Endothelial cell of umbilical vein (primary cell): ENCODE measurements around the gene LRP1. TPM values are rescaled to one million over a fixed set of nuclear protein-coding genes. Genes with fewer than 3 reads are reported as not detected.

Experiments
- BruUV-seq: library from RNA; stranded (reverse); fragments of 400-500 nt; replicated peaks from 2 replicates; lab custom pipeline; 2021; lab: Mats Ljungman, UMichigan
- CTCF ChIA-PET: fragments of 300-600, 350-600 bp; sonication (Branson Sonifier 250); formaldehyde crosslinking; loops from one replicate; lab custom pipeline; 2021; ENCODE audit warnings: antibody characterized with exemption, inconsistent platforms; lab: Charles Lee
- POLR2A ChIA-PET: fragments of 300-600, 350-600 bp; sonication (Branson Sonifier 250); formaldehyde crosslinking; loops from one replicate; lab custom pipeline; 2021; ENCODE audit warnings: antibody characterized with exemption, inconsistent platforms; lab: Charles Lee
- DNase-seq: peaks from one replicate; pipeline ENCODE4 v3.0.0-alpha.2; 2011; ENCODE audit warnings: low read depth, low spot score
- FAIRE-seq: peaks from 2 replicates; lab custom pipeline; 2011; peaks lifted over from hg19 to GRCh38; lab: Jason Lieb, UNC
- H2AFZ ChIP-seq: 2 replicates; pipeline ENCODE4 v1.6.0; 2012; ENCODE audit warnings: low read depth, low read length, control low read depth, inconsistent platforms
- H3K27ac ChIP-seq: 2 replicates; pipeline ENCODE4 v1.5.1; 2011; ENCODE audit warnings: low read depth, mild to moderate bottlenecking, control low read depth, low read length, moderate library complexity; ENCODE audit not compliant: insufficient read depth
- H3K27me3 ChIP-seq, 2 experiments: 2 replicates each; pipeline versions ENCODE4 v1.6.0 to v1.6.1; 2011; ENCODE audit warnings: low read length in 2 of 2, mixed read lengths in 1 of 2; ENCODE audit not compliant: control insufficient read depth in 2 of 2, insufficient read depth in 2 of 2
- H3K36me3 ChIP-seq, 2 experiments: 2 replicates in 1 of 2; 3 replicates in 1 of 2; pipeline ENCODE4 v1.5.1; 2011; ENCODE audit warnings: low read length in 2 of 2, mild to moderate bottlenecking in 1 of 2, moderate library complexity in 1 of 2; ENCODE audit not compliant: control insufficient read depth in 2 of 2, insufficient read depth in 2 of 2; ENCODE audit errors: extremely low read depth in 1 of 2
- H3K4me1 ChIP-seq: 3 replicates; pipeline ENCODE4 v1.5.1; 2011; ENCODE audit warnings: mild to moderate bottlenecking, low read length; ENCODE audit not compliant: control insufficient read depth, insufficient read depth; ENCODE audit errors: extremely low read depth
- H3K4me2 ChIP-seq: 2 replicates; pipeline ENCODE4 v1.6.1; 2011; ENCODE audit warnings: low read length, control low read depth, mixed read lengths; ENCODE audit not compliant: insufficient read depth
- H3K4me3 ChIP-seq, 3 experiments: fragments of 200-600 bp in 1 of 3; sonication (generic), shearing (Covaris generic) in 1 of 3; replicated peaks in 1 of 3; 2 replicates each; pipeline ENCODE4 v1.5.1; 2011 to 2016; ENCODE audit warnings: control low read depth in 3 of 3, low read length in 3 of 3, mild to moderate bottlenecking in 2 of 3, inconsistent platforms in 1 of 3, low read depth in 1 of 3, moderate library complexity in 1 of 3; ENCODE audit not compliant: insufficient read depth in 1 of 3
- H3K79me2 ChIP-seq: 2 replicates; pipeline ENCODE4 v1.6.0; 2012; ENCODE audit warnings: low read length, inconsistent platforms; ENCODE audit not compliant: control insufficient read depth, insufficient read depth
- H3K9ac ChIP-seq: replicated peaks from 2 replicates; pipeline ENCODE3; 2011; ENCODE audit warnings: low read length, control low read depth; ENCODE audit not compliant: insufficient read depth; ENCODE audit errors: extremely low read depth
- H3K9me1 ChIP-seq: replicated peaks from 3 replicates; pipeline ENCODE4 v1.6.0; 2011; ENCODE audit warnings: mild to moderate bottlenecking, low read length; ENCODE audit not compliant: control insufficient read depth, insufficient read depth; ENCODE audit errors: extremely low read depth
- H3K9me3 ChIP-seq: replicated peaks from 2 replicates; pipeline ENCODE4 v1.5.1; 2012; ENCODE audit warnings: low read length, inconsistent platforms; ENCODE audit not compliant: control insufficient read depth, insufficient read depth
- H4K20me1 ChIP-seq: replicated peaks from 2 replicates; pipeline ENCODE3; 2011; ENCODE audit warnings: mild to moderate bottlenecking, low read length; ENCODE audit not compliant: control insufficient read depth, insufficient read depth; ENCODE audit errors: extremely low read depth
- CTCF ChIP-seq, 2 donors: IDR thresholded peaks; 1 replicate in 1 of 2; 2 replicates in 1 of 2; pipeline ENCODE4 v1.5.1; 2011; ENCODE audit warnings: low read length in 2 of 2, mild to moderate bottlenecking in 2 of 2, moderate library complexity in 2 of 2, control low read depth in 1 of 2, inconsistent platforms in 1 of 2, low read depth in 1 of 2; ENCODE audit not compliant: insufficient read depth in 1 of 2; ENCODE audit errors: extremely low read depth in 1 of 2
- EZH2 ChIP-seq: IDR thresholded peaks from 2 replicates; pipeline ENCODE4 v1.6.1; 2012; ENCODE audit warnings: borderline replicate concordance, low read depth, mild to moderate bottlenecking, moderate library complexity, low read length, inconsistent platforms; ENCODE audit not compliant: severe bottlenecking
- FOS ChIP-seq: IDR thresholded peaks from 2 replicates; pipeline ENCODE4 v1.6.1; 2011; ENCODE audit warnings: mild to moderate bottlenecking, low read length, moderate library complexity, borderline replicate concordance; ENCODE audit not compliant: insufficient read depth
- GATA2 ChIP-seq: IDR thresholded peaks from 2 replicates; pipeline ENCODE4 v1.7.0; 2011; ENCODE audit warnings: low read depth, mild to moderate bottlenecking, moderate library complexity, mixed read lengths, low read length; ENCODE audit not compliant: insufficient read length, insufficient read depth
- JUN ChIP-seq: IDR thresholded peaks from 2 replicates; pipeline ENCODE4 v1.6.1; 2011; ENCODE audit warnings: borderline replicate concordance, low read depth; ENCODE audit not compliant: insufficient read length, insufficient read depth
- MAX ChIP-seq: IDR thresholded peaks from 2 replicates; pipeline ENCODE4 v1.6.1; 2011; ENCODE audit not compliant: insufficient read depth, insufficient read length
- MYC ChIP-seq: IDR thresholded peaks from one replicate; pipeline ENCODE4 v1.6.1; 2011; ENCODE audit warnings: mild to moderate bottlenecking, low read depth, low read length
- POLR2A ChIP-seq: IDR thresholded peaks from 2 replicates; pipeline ENCODE4 v1.6.1; 2012; ENCODE audit warnings: low read depth, mild to moderate bottlenecking, control low read depth, low read length
- POLR2AphosphoS5 ChIP-seq: IDR thresholded peaks from 2 replicates; pipeline ENCODE4 v1.6.1; 2012; ENCODE audit warnings: low read depth, mild to moderate bottlenecking, control low read depth, low read length, moderate library complexity; ENCODE audit not compliant: insufficient read depth
- dilution Hi-C: fragments of 300-500 bp; cut with MboI; formaldehyde crosslinking; loops from one replicate; pipeline ENCODE4 v1.15.0; 2019; ENCODE audit warnings: low sequenced_read_pairs; ENCODE audit not compliant: extremely low pct_ligation_motif_present
- intact Hi-C: fragments of 100-400 bp; cut with micrococcal nuclease; formaldehyde crosslinking; loops from one replicate; pipeline ENCODE4 v1.10.0; 2022
- polyA plus RNA-seq, 4 experiments: library from polyadenylated mRNA; depleted of rRNA in 3 of 4; stranded (reverse) in 3 of 4; unstranded in 1 of 4; fragments of >200 nt; gene quantifications; 2 replicates each; pipeline versions ENCODE4 v1.2.1 to v1.2.3, GENCODE V29; 2011 to 2012; ENCODE audit warnings: missing spikeins in 1 of 4
- total RNA-seq: library from RNA; stranded (reverse); gene quantifications from 2 replicates; pipeline ENCODE4 v1.2.3, GENCODE V29; 2021

LRP1 gene
- total and polyA plus RNA-seq, 2 donors (not counting 3 experiments of a cell fraction or from before 2014, with no cell fraction given), result 1.6 to 4.6 TPM

GRCh38 chr12:57196956-57197355, 68.7 kb downstream of the LRP1 start:
- no peak for DNase-seq
- Histone ChIP-seq H3K36me3 (no peaks in the 10 kb centered on the region), H3K4me1 (no peaks in the 10 kb centered on the region), H3K9me3 (no peaks in the 10 kb centered on the region), H3K9me1 (no peaks in the 10 kb centered on the region), H4K20me1 (no peaks in the 10 kb centered on the region), H3K27me3 (no peaks in the 10 kb centered on the region), H2AFZ (no peak overlapping the region), H3K9ac (no peak overlapping the region), H3K4me3 (no peak overlapping the region), H3K4me2 (no peak overlapping the region), H3K79me2 (no peaks in the 10 kb centered on the region), H3K27ac (no peak overlapping the region)
- BruUV-seq, result no TSS peak
- ChIA-PET POLR2A (interaction anchor here (0.6 kb wide), 1 partner anchor 85 kb away, joined by 3 read pairs; no protein-coding TSS in a partner anchor), CTCF (interaction anchor here (1.0 to 1.9 kb wide), 3 partner anchors 11 to 16 kb away, joined by 4 to 5 read pairs (median 5); no protein-coding TSS in a partner anchor)
- TF ChIP-seq GATA2, result no peak
- no peak for TF ChIP-seq JUN
- no peak for TF ChIP-seq MYC
- no peak for TF ChIP-seq MAX
- no peak for TF ChIP-seq FOS
- TF ChIP-seq POLR2AphosphoS5, result no peak
- no peak for TF ChIP-seq CTCF (IDR thresholded peaks at IDR 0.05; ENCODE audit: extremely low read depth in 1 of 2, insufficient read depth in 1 of 2, low read depth in 1 of 2, low read length in 2 of 2)
- TF ChIP-seq EZH2, result no peak
- no peak for TF ChIP-seq POLR2A
- no peak for FAIRE-seq
- intact Hi-C loops (no loop called here), dilution Hi-C loops (no loop called here)
